ENCODE measurements around the gene OGDHL. TPM values are rescaled to one million over a fixed set of nuclear protein-coding genes. Genes with fewer than 3 reads are reported as not detected.

Gene OGDHL
- total RNA-seq, 1 donor from 2014 or later: 1.9 TPM

- Histone ChIP-seq H3K4me1 (ENCODE audit: insufficient read depth, low read length) (no peaks in the 10 kb centered on the region), H3K79me2 (ENCODE audit: insufficient read depth, low read length) (no peaks in the 10 kb centered on the region), H3K4me2 (ENCODE audit: low read length) (no peak overlapping the region), H3K9ac (ENCODE audit: low read length) (no peak overlapping the region), H3K9me3 (ENCODE audit: insufficient read depth, low read depth, low read length) (no peaks in the 10 kb centered on the region), H2AFZ (ENCODE audit: low read depth, low read length) (no peak overlapping the region), H4K20me1 (ENCODE audit: insufficient read depth, low read length) (no peaks in the 10 kb centered on the region), H3K4me3 (ENCODE audit: insufficient read depth, low read depth, low read length) (no peak overlapping the region), H3K27ac (ENCODE audit: low read depth, low read length) (no peak overlapping the region), H3K36me3 (ENCODE audit: insufficient read depth, low read length) (no peaks in the 10 kb centered on the region), H3K27me3 (ENCODE audit: insufficient read depth, low read length) (peaks cover 2% of the 10 kb centered on the region)
- TF ChIP-seq EZH2 (IDR thresholded peaks at IDR 0.05; ENCODE audit: insufficient read depth, low read length): no peak
- TF ChIP-seq CTCF (IDR thresholded peaks at IDR 0.05; ENCODE audit: insufficient read depth, low read depth, low read length): no peak
- DNase-seq (ENCODE audit: low read depth): no peak
- Mint-ChIP-seq H3K27ac (ENCODE audit: unreplicated experiment) (no peak overlapping the region), H3K27me3 (ENCODE audit: low read depth, unreplicated experiment) (peaks cover 37% of the 10 kb centered on the region), H3K36me3 (ENCODE audit: low read depth, unreplicated experiment) (no peaks in the 10 kb centered on the region), H3K4me3 (ENCODE audit: unreplicated experiment) (no peak overlapping the region), H3K9me3 (ENCODE audit: unreplicated experiment) (peaks cover 7% of the 10 kb centered on the region), H3K4me1 (ENCODE audit: low read depth, unreplicated experiment) (no peaks in the 10 kb centered on the region)
- no peak for FAIRE-seq
Measured at GRCh38 chr10:49709934-49710333, 52.2 kb downstream of the OGDHL start.

DNA sequence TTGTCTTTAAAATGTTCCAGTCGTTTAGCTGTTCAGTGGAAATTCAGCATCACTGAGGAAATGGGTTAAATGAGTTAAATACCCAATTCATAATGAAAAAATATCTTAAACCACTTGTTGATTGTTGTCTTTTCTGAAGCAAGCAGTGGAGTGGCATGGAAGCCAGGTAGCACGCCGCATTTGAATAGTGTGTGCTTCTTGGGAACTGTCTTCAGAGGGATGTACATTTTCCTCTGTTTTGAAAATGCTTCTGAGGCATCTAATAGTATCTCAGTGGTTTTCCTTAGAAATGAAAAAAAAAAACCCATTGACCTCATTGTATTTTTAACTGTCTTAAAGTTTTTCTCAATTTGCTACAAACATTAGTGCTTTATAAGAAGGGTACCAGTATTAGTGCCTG is 54.5 kb downstream of the OGDHL start:
- FAIRE-seq: no peak

More for the DNA sequence above, 54.5 kb downstream of the OGDHL start:
- Histone ChIP-seq H3K4me2 (ENCODE audit: low read length) (no peak overlapping the region), H3K27ac (ENCODE audit: low read depth, low read length) (no peak overlapping the region), H3K27me3 (ENCODE audit: insufficient read depth, low read length) (peaks cover 2% of the 10 kb centered on the region), H3K9me3 (ENCODE audit: insufficient read depth, low read depth, low read length) (peaks cover 5% of the 10 kb centered on the region), H2AFZ (ENCODE audit: low read depth, low read length) (no peak overlapping the region), H3K4me1 (ENCODE audit: insufficient read depth, low read length) (no peaks in the 10 kb centered on the region), H3K9ac (ENCODE audit: low read length) (no peak overlapping the region), H3K79me2 (ENCODE audit: insufficient read depth, low read length) (no peaks in the 10 kb centered on the region), H3K36me3 (ENCODE audit: insufficient read depth, low read length) (no peaks in the 10 kb centered on the region), H3K4me3 (ENCODE audit: insufficient read depth, low read depth, low read length) (no peak overlapping the region), H4K20me1 (ENCODE audit: insufficient read depth, low read length) (no peaks in the 10 kb centered on the region)
- peaks cover 2% of the 10 kb centered on the region for H3K9me3 Mint-ChIP-seq (ENCODE audit: unreplicated experiment)
- H3K27me3 Mint-ChIP-seq (ENCODE audit: low read depth, unreplicated experiment): peaks cover 38% of the 10 kb centered on the region
- no peak for DNase-seq (ENCODE audit: low read depth)
- no peaks in the 10 kb centered on the region for H3K36me3 Mint-ChIP-seq (ENCODE audit: low read depth, unreplicated experiment)
- TF ChIP-seq CTCF (IDR thresholded peaks at IDR 0.05; ENCODE audit: insufficient read depth, low read depth, low read length) (no peak), EZH2 (IDR thresholded peaks at IDR 0.05; ENCODE audit: insufficient read depth, low read length) (no peak)
- no peak overlapping the region for H3K27ac Mint-ChIP-seq (ENCODE audit: unreplicated experiment)
- no peak overlapping the region for H3K4me3 Mint-ChIP-seq (ENCODE audit: unreplicated experiment)
- H3K4me1 Mint-ChIP-seq (ENCODE audit: low read depth, unreplicated experiment): no peaks in the 10 kb centered on the region

Data from astrocyte (in vitro differentiated cells and primary cell).